Measurements from ENCODE around the gene ZNF79. TPM values are rescaled to one million over a fixed set of nuclear protein-coding genes. Genes with fewer than 3 reads are reported as not detected.

Gene ZNF79
- total and polyA plus RNA-seq, 2 experiments from 2014 or later, result 4.6 to 8.2 TPM

DNA sequence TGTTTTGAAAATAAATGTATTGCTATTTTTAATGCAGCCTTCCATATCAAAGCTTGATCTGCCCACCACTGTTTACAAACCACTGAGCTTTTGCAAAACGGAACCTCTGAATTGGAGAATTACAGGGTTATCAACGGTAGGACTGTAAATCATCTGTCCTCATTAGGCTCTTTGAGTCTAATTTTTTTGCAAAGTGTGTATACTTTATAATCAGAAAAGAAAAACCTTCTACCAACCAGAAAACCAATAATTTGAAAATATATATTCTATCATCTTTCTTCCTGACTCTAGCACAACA lies 34.0 kb upstream of the ZNF79 start:
- no peak for TF ChIP-seq CTCF (IDR thresholded peaks at IDR 0.05; ENCODE audit: low read depth, low read length)
- Histone ChIP-seq H3K27me3 (no peaks in the 10 kb centered on the region), H3K27ac (no peak overlapping the region)

GRCh38 chr9:127390563-127390962 lies 33.6 kb upstream of the ZNF79 start:
- Histone ChIP-seq H3K27ac (no peak overlapping the region), H3K36me3 (no peaks in the 10 kb centered on the region), H3K9me3 (ENCODE audit: low read depth) (no peaks in the 10 kb centered on the region), H3K27me3 (no peaks in the 10 kb centered on the region), H3K4me1 (ENCODE audit: low read depth) (no peaks in the 10 kb centered on the region), H3K4me3 (no peak overlapping the region)
- no peak for DNase-seq (ENCODE audit: low read depth in 1 of 2, low spot score in 1 of 2)
- no peak for TF ChIP-seq CTCF (IDR thresholded peaks at IDR 0.05; ENCODE audit: low read depth, low read length)

More for the DNA sequence above, 34.0 kb upstream of the ZNF79 start:
- Histone ChIP-seq H3K4me1 (ENCODE audit: low read depth) (no peaks in the 10 kb centered on the region), H3K9me3 (ENCODE audit: low read depth) (no peaks in the 10 kb centered on the region), H3K36me3 (no peaks in the 10 kb centered on the region), H3K4me3 (no peak overlapping the region)
- no peak for DNase-seq (ENCODE audit: low read depth in 1 of 2, low spot score in 1 of 2)

- no peaks in the 10 kb centered on the region for H3K27me3 ChIP-seq
- DNase-seq (ENCODE audit: low read depth in 1 of 2, low spot score in 1 of 2), result no peak
- TF ChIP-seq CTCF (IDR thresholded peaks at IDR 0.05; ENCODE audit: low read depth, low read length), result no peak
- no peaks in the 10 kb centered on the region for H3K4me1 ChIP-seq (ENCODE audit: low read depth)
- no peak overlapping the region for H3K27ac ChIP-seq
- no peak overlapping the region for H3K4me3 ChIP-seq
- no peaks in the 10 kb centered on the region for H3K36me3 ChIP-seq
- H3K9me3 ChIP-seq (ENCODE audit: low read depth), result no peaks in the 10 kb centered on the region
Measured at GRCh38 chr9:127392166-127392565, 32.0 kb upstream of the ZNF79 start.

DNA sequence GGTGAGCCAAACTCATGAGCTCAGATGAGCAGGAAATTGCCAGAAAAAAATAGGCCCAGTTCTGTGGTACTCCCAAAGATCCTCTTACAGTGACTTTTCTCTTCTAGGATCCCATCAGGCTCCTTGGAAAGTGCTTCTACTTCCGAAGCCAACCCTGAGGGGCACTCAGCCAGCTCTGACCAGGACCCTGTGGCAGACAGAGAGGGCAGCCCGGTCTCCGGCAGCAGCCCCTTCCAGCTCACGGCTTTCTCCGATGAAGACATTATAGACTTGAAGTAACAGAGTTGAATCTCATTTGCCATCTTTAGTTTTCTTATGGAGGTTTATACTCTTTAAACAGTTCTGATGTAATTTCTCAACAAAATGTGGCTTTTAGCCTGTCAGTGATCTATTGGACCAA lies 31.2 kb upstream of the ZNF79 start:
- DNase-seq (ENCODE audit: low read depth in 1 of 2, low spot score in 1 of 2), result no peak
- Histone ChIP-seq H3K4me1 (ENCODE audit: low read depth) (no peaks in the 10 kb centered on the region), H3K27me3 (no peaks in the 10 kb centered on the region), H3K36me3 (no peaks in the 10 kb centered on the region), H3K27ac (no peak overlapping the region), H3K9me3 (ENCODE audit: low read depth) (no peaks in the 10 kb centered on the region), H3K4me3 (no peak overlapping the region)
- no peak for TF ChIP-seq CTCF (IDR thresholded peaks at IDR 0.05; ENCODE audit: low read depth, low read length)

DNA sequence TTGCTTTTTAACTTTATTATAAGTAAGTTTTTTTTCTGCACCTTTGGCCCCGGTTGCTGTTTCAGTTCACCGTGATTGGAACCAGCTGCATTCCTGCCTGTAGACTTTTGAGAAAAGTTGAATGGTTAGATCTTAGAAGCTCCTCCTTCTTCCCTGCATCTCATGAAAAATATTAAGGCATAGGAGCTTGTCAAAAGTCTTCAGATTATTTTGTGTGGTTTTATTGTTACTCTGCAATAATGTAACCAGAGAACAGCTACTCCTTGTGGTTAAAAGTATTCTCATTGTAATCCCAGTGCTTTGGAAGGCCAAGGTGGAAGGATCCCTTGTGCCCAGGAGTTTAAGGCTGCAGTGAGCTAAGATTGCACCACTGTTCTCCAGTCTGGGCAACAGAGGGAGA lies 30.5 kb upstream of the ZNF79 start:
- Histone ChIP-seq H3K36me3 (no peaks in the 10 kb centered on the region), H3K27ac (no peak overlapping the region), H3K27me3 (no peaks in the 10 kb centered on the region), H3K9me3 (ENCODE audit: low read depth) (no peaks in the 10 kb centered on the region), H3K4me3 (no peak overlapping the region), H3K4me1 (ENCODE audit: low read depth) (no peaks in the 10 kb centered on the region)
- peak in 1 of 2 donors; percentile 54 for DNase-seq (ENCODE audit: low read depth in 1 of 2, low spot score in 1 of 2)
- peak; percentile 42 for TF ChIP-seq CTCF (IDR thresholded peaks at IDR 0.05; ENCODE audit: low read depth, low read length)
